HG02588 (cell line): ENCODE measurements around the gene KRT7.
"Not testable (repeated sequence)": the region's sequence is repeated elsewhere in the genome, so short reads cannot be mapped to it uniquely, and the experiment has no call there.

Source experiments
- ATAC-seq: cut with Tn5 transposase; IDR thresholded peaks from one replicate; pipeline ENCODE4 v1.9.1; 2021; ENCODE audit warnings: mild to moderate bottlenecking, moderate library complexity; ENCODE audit not compliant: unreplicated experiment

KRT7 gene

GRCh38 chr12:52254965-52255751 is 22.1 kb downstream of the KRT7 start:
- no peak for ATAC-seq

DNA sequence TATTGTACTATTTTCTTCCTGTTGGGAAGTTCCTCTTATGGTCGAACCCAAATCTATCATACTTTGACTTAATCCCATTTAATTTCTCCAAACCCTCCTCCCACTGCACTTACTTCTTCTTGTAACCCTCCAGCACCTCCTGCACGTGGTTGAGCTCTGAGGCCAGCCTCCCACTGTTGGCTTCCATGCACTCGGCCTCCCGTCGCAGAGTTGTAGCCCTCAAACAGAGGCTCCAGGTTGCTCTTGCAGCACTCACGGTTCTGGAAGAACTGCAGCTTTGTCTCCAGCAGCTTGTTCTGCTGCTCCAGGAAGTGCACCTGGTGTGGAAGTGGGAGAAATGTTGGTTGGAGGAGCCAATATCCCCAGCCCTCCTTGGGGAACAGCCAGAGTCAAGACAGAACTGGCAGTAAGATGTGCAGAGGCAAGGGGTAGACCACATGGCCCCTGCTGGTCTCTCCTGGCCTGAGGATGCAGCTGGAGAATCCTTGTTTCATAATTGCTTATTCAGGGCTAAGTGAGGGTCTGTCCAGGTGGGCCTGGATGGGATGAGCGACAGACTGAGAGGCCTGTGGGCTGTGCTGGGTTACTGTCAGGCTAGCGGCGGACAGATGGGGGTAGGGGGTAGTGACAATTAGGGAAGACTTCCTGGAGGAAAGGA is 23.0 kb downstream of the KRT7 start:
- ATAC-seq = no peak

- no peak for ATAC-seq
Observed at GRCh38 chr12:52256584-52256935, 23.5 kb downstream of the KRT7 start.

GRCh38 chr12:52257074-52257551 is 24.1 kb downstream of the KRT7 start:
- ATAC-seq = no peak

DNA sequence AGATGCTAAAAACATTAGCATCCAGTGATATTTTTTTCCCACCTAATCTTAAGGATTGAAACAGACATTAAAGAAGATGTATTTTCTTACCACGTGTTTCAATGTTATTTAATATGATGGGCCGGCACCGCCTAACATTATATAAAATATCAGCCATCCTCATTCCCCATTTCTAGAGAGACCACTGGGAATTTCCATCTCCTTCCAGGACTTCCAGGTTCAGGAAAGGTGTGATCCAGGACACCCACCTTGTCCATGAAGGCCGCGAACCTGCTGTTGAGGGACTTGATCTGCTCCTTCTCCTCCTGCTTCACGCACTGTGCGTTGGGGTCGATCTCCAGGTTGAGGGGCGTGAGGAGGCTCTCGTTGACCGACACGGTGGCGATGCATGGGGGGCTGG is 24.9 kb downstream of the KRT7 start:
- not testable (repeated sequence) for ATAC-seq

DNA sequence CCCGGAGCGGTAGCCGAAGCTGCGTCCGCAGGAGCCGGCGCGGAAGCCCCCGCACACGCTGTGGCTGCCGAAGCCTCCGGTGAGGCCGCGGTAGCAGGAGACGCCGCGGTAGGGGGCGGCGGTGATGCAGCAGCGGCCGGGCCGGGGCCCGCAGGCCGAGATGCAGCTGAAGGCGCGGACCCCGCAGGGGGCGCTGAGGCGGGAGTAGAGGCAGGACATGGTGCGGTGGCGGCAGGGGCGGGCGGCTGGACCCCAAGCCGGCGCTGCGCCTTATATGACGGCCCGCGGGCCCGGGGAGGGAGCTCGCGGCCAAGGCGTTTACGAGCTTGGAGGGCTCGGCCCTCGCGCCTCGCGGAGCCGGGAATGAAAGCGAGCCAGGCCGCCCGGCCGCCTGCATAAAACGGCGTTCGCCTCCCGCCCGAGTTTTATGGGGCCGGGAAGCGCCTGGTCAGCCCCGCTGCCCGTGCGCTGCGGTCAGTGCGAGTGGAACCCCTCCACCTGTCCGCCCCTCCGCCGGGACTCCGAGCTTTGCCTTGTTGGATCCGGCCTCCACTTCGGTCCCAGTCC is 25.4 kb downstream of the KRT7 start:
- no peak for ATAC-seq

DNA sequence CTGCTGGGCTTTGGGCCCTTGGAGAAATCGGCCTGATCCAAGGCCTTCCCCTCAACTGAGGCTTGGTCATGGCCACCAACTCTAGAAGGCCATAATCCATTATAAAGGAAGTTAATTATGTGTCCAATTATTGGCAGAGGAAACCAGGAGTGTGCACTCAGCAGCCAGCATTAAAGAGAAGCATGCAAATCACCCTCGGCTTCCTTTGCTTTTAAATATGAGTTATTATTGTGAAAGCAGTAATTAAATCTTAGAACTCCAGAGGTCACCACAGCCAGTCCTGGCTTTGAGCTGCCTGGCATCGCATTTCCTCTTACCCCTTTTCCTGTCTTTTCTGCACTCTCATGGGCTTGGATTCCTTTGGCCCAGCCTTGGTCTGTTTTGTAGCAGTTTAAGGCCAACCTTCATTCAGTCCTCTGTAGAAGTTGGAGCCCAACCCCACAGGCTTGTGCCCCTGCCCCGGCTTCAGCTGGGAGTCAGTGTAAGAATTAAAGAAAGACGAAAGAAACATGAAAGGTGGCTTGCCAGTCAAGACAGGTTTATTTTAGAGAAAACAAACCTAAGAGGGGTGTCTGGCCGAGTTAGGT is 26.7 kb downstream of the KRT7 start:
- ATAC-seq = no peak

- ATAC-seq = no peak
Observed at GRCh38 chr12:52260361-52261207, 27.5 kb downstream of the KRT7 start.

GRCh38 chr12:52261208-52261484 is 28.1 kb downstream of the KRT7 start:
- ATAC-seq = no peak

DNA sequence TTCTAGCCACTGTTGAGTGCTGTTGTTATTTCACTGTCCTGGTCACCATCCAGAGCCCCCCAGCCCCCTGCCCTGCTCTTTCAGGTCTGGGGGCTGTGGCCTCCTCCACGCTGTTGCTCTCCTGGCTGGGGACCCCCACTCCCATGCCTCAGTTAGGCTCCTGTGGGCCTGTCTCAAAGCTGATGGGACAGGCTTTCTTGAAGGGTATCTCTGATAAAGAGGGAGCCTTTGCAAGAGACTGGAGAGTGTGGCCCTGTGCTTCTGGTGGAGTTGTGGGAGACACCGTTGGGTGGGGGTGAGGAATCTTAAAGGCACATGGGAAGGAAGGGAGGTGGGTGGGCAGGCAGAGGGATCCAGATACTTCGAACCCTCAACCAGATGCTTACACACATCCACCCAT is 29.2 kb downstream of the KRT7 start:
- no peak for ATAC-seq

DNA sequence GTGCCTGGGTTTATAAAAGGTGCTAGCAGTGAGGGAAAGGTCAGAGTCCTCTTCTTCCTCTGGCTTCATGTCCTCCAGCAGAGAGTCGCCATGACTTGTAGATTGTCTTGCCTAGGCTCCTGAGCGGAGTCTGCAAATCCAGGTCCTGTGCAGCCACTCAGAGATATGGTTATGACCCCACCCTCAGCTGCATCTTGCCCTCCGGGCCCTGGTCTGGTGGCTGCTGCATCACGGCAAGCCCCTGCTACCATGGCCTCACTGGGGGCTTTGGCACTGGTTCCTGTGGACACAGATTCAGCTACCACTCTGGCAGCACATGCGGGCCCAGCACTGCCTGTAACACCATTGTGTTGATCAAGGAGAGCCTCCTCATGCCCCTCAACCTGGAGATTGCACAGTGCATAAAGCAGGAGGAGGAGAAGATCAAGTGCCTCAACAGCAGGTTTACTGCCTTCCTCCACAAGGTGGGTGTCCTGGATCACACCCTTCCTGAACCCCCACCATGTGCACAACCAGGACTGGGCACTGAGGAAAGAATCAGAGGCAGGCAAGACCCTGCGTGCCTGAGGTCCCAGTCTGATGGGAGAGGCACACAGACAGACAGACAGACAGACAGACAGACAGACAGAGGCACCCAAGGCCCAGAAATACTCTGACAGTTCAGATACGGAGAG is 30.9 kb downstream of the KRT7 start:
- ATAC-seq = no peak

GRCh38 chr12:52264435-52264825 is 31.4 kb downstream of the KRT7 start:
- no peak for ATAC-seq

DNA sequence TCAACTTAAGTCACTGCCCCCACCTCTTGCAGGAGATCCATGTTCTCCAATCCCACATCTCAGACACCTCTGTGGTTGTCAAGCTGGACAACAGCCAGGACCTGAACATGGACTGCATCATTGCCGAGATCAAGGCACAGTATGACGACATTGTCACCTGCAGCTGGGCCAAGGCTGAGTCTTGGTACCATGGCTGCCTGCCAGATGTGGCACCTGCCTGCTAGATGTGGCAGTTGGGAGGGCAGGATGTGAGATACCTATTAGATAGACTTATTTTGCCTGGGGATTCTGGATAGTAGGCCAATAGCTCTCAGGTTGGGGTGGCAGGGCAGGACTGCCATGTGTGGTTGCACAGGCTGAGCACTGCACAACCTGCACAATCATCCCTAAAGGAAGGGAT is 33.5 kb downstream of the KRT7 start:
- no peak for ATAC-seq

DNA sequence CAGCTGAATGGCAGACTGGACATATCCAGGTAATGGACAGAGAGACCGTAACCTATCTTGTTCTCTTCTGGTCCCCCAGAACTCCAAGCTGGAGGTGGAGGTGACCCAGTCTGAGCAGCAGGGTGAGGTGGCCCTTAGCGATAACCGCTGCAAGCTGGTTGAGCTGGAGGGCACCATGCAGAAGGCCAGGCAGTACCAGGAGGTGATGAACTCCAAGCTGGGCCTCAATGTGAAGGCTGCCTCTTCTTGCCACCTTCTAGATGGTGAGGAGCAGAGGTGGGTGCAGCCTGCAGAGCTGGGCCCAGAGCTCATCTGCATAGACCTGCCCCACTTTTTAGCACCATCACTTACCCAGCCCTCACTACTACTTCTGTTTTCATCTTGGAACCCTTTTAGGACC is 34.2 kb downstream of the KRT7 start:
- no peak for ATAC-seq

- ATAC-seq = no peak
Observed at GRCh38 chr12:52267699-52268098, 34.7 kb downstream of the KRT7 start.

GRCh38 chr12:52268212-52268611 is 35.2 kb downstream of the KRT7 start:
- no peak for ATAC-seq

- no peak for ATAC-seq
Observed at GRCh38 chr12:52270541-52271070, 37.6 kb downstream of the KRT7 start.

DNA sequence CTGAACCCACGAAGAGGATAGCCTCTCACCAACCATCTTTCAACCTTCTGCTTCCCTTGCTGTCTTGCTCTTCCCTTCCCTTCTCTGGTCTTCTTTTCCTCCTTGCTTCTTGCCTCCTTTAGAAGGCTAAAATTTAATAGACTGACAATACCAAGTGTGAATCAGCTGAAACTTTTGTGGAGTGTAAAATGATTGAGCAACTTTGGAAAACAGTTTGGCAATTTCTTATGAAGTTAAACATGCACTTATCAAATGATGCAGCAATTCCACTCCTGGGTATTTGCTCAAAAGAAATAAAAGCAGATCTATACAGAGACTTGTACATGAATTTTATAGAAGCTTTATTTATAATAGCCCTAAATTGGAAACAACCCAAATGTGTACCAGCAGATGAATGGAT is 38.1 kb downstream of the KRT7 start:
- no peak for ATAC-seq

GRCh38 chr12:52274521-52275120 is 41.6 kb downstream of the KRT7 start, which contains the start of gene KRT86:
TSS of gene KRT86 (plus strand) at chr12:52274645. CDS start at chr12:52301917, 27,272 bp downstream.
- ATAC-seq = no peak

- ATAC-seq = no peak
Observed at GRCh38 chr12:52275686-52276085, 42.6 kb downstream of the KRT7 start.
